ENCODE measurements around the gene AGBL5. TPM values are rescaled to one million over a fixed set of nuclear protein-coding genes. Genes with fewer than 3 reads are reported as not detected.

The AGBL5 gene
- total and polyA plus RNA-seq, 2 donors (not counting 1 experiment from before 2014, with no cell fraction given) = 19.8 to 20.9 TPM

DNA sequence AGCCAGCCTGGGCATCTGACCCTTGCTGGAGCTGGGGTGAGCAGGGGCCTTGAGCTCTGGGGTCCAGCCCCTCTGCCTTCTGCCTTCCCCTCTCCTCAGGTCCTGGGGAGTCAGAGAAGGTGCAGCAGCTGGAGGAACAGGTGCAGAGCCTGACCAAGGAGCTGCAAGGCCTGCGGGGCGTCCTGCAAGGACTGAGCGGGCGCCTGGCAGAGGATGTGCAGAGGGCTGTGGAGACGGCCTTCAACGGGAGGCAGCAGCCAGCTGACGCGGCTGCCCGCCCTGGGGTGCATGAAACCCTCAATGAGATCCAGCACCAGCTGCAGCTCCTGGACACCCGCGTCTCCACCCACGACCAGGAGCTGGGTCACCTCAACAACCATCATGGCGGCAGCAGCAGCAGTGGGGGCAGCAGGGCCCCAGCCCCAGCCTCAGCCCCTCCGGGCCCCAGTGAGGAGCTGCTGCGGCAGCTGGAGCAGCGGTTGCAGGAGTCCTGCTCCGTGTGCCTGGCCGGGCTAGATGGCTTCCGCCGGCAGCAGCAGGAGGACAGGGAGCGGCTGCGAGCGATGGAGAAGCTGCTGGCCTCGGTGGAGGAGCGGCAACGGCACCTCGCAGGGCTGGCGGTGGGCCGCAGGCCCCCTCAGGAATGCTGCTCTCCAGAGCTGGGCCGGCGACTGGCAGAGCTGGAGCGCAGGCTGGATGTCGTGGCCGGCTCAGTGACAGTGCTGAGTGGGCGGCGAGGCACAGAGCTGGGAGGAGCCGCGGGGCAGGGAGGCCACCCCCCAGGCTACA is 30.7 kb downstream of the AGBL5 start:
- Histone ChIP-seq H4K20me1 (ENCODE audit: control insufficient read depth, extremely low read depth, insufficient read depth, low read length) (no peaks in the 10 kb centered on the region), H3K9ac (ENCODE audit: insufficient read depth, low read length) (no peak overlapping the region), H3K9me3 (ENCODE audit: control insufficient read depth, insufficient read depth, low read depth, low read length) (no peaks in the 10 kb centered on the region), H3K27me3 (ENCODE audit: control insufficient read depth, insufficient read depth, low read length) (no peaks in the 10 kb centered on the region), H2AFZ (ENCODE audit: low read length) (no peak overlapping the region), H3K79me2 (ENCODE audit: control insufficient read depth, insufficient read depth, low read length) (peaks cover 30% of the 10 kb centered on the region), H3K4me2 (ENCODE audit: extremely low read depth, insufficient read depth, low read length) (no peak overlapping the region), H3K4me3 (replicated peaks in 1 of 4; ENCODE audit: control extremely low read depth in 1 of 4, insufficient read depth in 1 of 4, low read depth in 3 of 4, low read length in 4 of 4) (no peak overlapping the region), H3K4me1 (ENCODE audit: control insufficient read depth, extremely low read depth, insufficient read depth, low read length) (peaks cover 16% of the 10 kb centered on the region), H3K27ac (ENCODE audit: insufficient read depth, low read length) (no peak overlapping the region), H3K36me3 (ENCODE audit: control insufficient read depth, insufficient read depth, low read length) (peaks cover 18% of the 10 kb centered on the region)
- no peak for DNase-seq (ENCODE audit: low read depth in 2 of 2)
- no peak for TF ChIP-seq EZH2 (IDR thresholded peaks at IDR 0.05; ENCODE audit: low read length, missing control alignments)
- TF ChIP-seq, protein P1, sequence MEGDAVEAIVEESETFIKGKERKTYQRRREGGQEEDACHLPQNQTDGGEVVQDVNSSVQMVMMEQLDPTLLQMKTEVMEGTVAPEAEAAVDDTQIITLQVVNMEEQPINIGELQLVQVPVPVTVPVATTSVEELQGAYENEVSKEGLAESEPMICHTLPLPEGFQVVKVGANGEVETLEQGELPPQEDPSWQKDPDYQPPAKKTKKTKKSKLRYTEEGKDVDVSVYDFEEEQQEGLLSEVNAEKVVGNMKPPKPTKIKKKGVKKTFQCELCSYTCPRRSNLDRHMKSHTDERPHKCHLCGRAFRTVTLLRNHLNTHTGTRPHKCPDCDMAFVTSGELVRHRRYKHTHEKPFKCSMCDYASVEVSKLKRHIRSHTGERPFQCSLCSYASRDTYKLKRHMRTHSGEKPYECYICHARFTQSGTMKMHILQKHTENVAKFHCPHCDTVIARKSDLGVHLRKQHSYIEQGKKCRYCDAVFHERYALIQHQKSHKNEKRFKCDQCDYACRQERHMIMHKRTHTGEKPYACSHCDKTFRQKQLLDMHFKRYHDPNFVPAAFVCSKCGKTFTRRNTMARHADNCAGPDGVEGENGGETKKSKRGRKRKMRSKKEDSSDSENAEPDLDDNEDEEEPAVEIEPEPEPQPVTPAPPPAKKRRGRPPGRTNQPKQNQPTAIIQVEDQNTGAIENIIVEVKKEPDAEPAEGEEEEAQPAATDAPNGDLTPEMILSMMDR (conservative IDR thresholded peaks at IDR 0.05 in 1 of 2, IDR thresholded peaks at IDR 0.05 in 1 of 2; ENCODE audit: low read depth in 1 of 2, low read length in 2 of 2) = no peak

DNA sequence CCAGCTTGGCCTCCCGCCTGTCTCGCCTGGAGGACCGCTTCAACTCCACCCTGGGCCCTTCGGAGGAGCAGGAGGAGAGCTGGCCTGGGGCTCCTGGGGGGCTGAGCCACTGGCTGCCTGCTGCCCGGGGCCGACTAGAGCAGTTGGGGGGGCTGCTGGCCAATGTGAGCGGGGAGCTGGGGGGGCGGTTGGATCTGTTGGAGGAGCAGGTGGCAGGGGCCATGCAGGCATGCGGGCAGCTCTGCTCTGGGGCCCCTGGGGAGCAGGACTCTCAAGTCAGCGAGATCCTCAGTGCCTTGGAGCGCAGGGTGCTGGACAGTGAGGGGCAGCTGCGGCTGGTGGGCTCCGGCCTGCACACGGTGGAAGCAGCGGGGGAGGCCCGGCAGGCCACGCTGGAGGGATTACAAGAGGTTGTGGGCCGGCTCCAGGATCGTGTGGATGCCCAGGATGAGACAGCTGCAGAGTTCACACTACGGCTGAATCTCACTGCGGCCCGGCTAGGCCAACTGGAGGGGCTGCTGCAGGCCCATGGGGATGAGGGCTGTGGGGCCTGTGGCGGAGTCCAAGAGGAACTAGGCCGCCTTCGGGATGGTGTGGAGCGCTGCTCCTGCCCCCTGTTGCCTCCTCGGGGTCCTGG is 31.4 kb downstream of the AGBL5 start:
- H3K4me2 ChIP-seq (ENCODE audit: extremely low read depth, insufficient read depth, low read length) = no peak overlapping the region
- H4K20me1 ChIP-seq (ENCODE audit: control insufficient read depth, extremely low read depth, insufficient read depth, low read length) = no peaks in the 10 kb centered on the region
- H3K9me3 ChIP-seq (ENCODE audit: control insufficient read depth, insufficient read depth, low read depth, low read length) = no peaks in the 10 kb centered on the region
- no peaks in the 10 kb centered on the region for H3K27me3 ChIP-seq (ENCODE audit: control insufficient read depth, insufficient read depth, low read length)
- no peak overlapping the region for H3K4me3 ChIP-seq (replicated peaks in 1 of 4; ENCODE audit: control extremely low read depth in 1 of 4, insufficient read depth in 1 of 4, low read depth in 3 of 4, low read length in 4 of 4)
- H2AFZ ChIP-seq (ENCODE audit: low read length) = no peak overlapping the region
- no peak for DNase-seq (ENCODE audit: low read depth in 2 of 2)
- H3K4me1 ChIP-seq (ENCODE audit: control insufficient read depth, extremely low read depth, insufficient read depth, low read length) = peaks cover 14% of the 10 kb centered on the region
- no peak overlapping the region for H3K9ac ChIP-seq (ENCODE audit: insufficient read depth, low read length)
- peaks cover 30% of the 10 kb centered on the region for H3K79me2 ChIP-seq (ENCODE audit: control insufficient read depth, insufficient read depth, low read length)
- H3K36me3 ChIP-seq (ENCODE audit: control insufficient read depth, insufficient read depth, low read length) = peaks cover 18% of the 10 kb centered on the region
- no peak overlapping the region for H3K27ac ChIP-seq (ENCODE audit: insufficient read depth, low read length)
- TF ChIP-seq, protein P1 (conservative IDR thresholded peaks at IDR 0.05 in 1 of 2, IDR thresholded peaks at IDR 0.05 in 1 of 2; ENCODE audit: low read depth in 1 of 2, low read length in 2 of 2) = no peak
- TF ChIP-seq EZH2 (IDR thresholded peaks at IDR 0.05; ENCODE audit: low read length, missing control alignments) = no peak

DNA sequence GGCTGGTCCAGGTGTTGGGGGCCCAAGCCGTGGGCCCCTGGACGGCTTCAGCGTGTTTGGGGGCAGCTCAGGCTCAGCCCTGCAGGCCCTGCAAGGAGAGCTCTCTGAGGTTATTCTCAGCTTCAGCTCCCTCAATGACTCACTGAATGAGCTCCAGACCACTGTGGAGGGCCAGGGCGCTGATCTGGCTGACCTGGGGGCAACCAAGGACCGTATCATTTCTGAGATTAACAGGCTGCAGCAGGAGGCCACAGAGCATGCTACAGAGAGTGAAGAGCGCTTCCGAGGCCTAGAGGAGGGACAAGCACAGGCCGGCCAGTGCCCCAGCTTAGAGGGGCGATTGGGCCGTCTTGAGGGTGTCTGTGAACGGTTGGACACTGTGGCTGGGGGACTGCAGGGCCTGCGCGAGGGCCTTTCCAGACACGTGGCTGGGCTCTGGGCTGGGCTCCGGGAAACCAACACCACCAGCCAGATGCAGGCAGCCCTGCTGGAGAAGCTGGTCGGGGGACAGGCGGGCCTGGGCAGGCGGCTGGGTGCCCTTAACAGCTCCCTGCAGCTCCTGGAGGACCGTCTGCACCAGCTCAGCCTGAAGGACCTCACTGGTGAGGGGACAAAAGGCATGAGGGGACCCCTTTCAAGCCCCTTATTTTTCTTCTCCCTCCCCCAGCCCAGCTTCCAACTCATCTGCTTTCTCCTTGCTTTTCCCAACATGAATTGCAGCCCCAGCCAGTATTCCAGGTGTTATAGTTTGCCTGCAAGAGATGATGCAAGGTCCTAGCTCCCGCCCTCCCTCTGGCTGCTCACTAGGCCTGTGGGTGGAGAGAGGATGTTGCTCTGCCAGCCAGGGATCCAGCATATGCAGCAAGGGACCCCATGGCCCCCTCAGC is 32.2 kb downstream of the AGBL5 start:
- Histone ChIP-seq H3K4me3 (replicated peaks in 1 of 4; ENCODE audit: control extremely low read depth in 1 of 4, insufficient read depth in 1 of 4, low read depth in 3 of 4, low read length in 4 of 4) (no peak overlapping the region), H3K36me3 (ENCODE audit: control insufficient read depth, insufficient read depth, low read length) (peaks cover 18% of the 10 kb centered on the region), H3K9me3 (ENCODE audit: control insufficient read depth, insufficient read depth, low read depth, low read length) (no peaks in the 10 kb centered on the region), H3K27me3 (ENCODE audit: control insufficient read depth, insufficient read depth, low read length) (no peaks in the 10 kb centered on the region), H3K4me2 (ENCODE audit: extremely low read depth, insufficient read depth, low read length) (no peak overlapping the region), H3K79me2 (ENCODE audit: control insufficient read depth, insufficient read depth, low read length) (peaks cover 28% of the 10 kb centered on the region), H3K4me1 (ENCODE audit: control insufficient read depth, extremely low read depth, insufficient read depth, low read length) (peaks cover 13% of the 10 kb centered on the region), H3K9ac (ENCODE audit: insufficient read depth, low read length) (no peak overlapping the region), H2AFZ (ENCODE audit: low read length) (no peak overlapping the region), H3K27ac (ENCODE audit: insufficient read depth, low read length) (no peak overlapping the region), H4K20me1 (ENCODE audit: control insufficient read depth, extremely low read depth, insufficient read depth, low read length) (no peaks in the 10 kb centered on the region)
- no peak for TF ChIP-seq EZH2 (IDR thresholded peaks at IDR 0.05; ENCODE audit: low read length, missing control alignments)
- no peak for DNase-seq (ENCODE audit: low read depth in 2 of 2)

All from fibroblast of lung (primary cell).